Activated naive CD8-positive, alpha-beta T cell (primary cell): ENCODE measurements around the gene GAB2.
A peak's percentile ranks its signal among the peaks of the same experiment; 100 is the strongest.
"Not testable (repeated sequence)": the region's sequence is repeated elsewhere in the genome, so short reads cannot be mapped to it uniquely, and the experiment has no call there.

Source experiments
- H3K27ac Mint-ChIP-seq: one replicate; pipeline ENCODE4 v1.8.0; 2021; ENCODE audit warnings: mixed read lengths
- H3K27me3 Mint-ChIP-seq: one replicate; pipeline ENCODE4 v1.8.0; 2021; ENCODE audit warnings: mixed read lengths
- H3K36me3 Mint-ChIP-seq: one replicate; pipeline ENCODE4 v1.8.0; 2021; ENCODE audit warnings: mixed read lengths
- H3K4me1 Mint-ChIP-seq: one replicate; pipeline ENCODE4 v1.8.0; 2021; ENCODE audit warnings: low read depth, mixed read lengths
- H3K4me3 Mint-ChIP-seq: one replicate; pipeline ENCODE4 v1.8.0; 2021; ENCODE audit warnings: mild to moderate bottlenecking, mixed read lengths
- H3K9me3 Mint-ChIP-seq: one replicate; pipeline ENCODE4 v1.8.0; 2021; ENCODE audit warnings: low read depth, mixed read lengths

GAB2 gene

GRCh38 chr11:78293536-78293935, 124.1 kb downstream of the GAB2 start:
- no peaks in the 10 kb centered on the region for H3K27me3 Mint-ChIP-seq
- no peak overlapping the region for H3K27ac Mint-ChIP-seq
- no peaks in the 10 kb centered on the region for H3K36me3 Mint-ChIP-seq

GRCh38 chr11:78292109-78292803, 125.4 kb downstream of the GAB2 start:
- peak overlapping the region; percentile 58 for H3K27ac Mint-ChIP-seq

More at GRCh38 chr11:78293536-78293935, 124.1 kb downstream of the GAB2 start:
- peaks cover 23% of the 10 kb centered on the region for H3K4me1 Mint-ChIP-seq
- H3K4me3 Mint-ChIP-seq = no peak overlapping the region
- no peaks in the 10 kb centered on the region for H3K9me3 Mint-ChIP-seq

GRCh38 chr11:78291503-78292108, 126.0 kb downstream of the GAB2 start:
- Mint-ChIP-seq H3K4me3 (peak overlapping the region; percentile 11), H3K36me3 (no peaks in the 10 kb centered on the region), H3K4me1 (peaks cover 23% of the 10 kb centered on the region), H3K9me3 (no peaks in the 10 kb centered on the region), H3K27ac (peak overlapping the region; percentile 11), H3K27me3 (no peaks in the 10 kb centered on the region)

More at GRCh38 chr11:78292109-78292803, 125.4 kb downstream of the GAB2 start:
- Mint-ChIP-seq H3K27me3 (no peaks in the 10 kb centered on the region), H3K4me1 (peaks cover 23% of the 10 kb centered on the region), H3K4me3 (peak overlapping the region; percentile 2), H3K36me3 (no peaks in the 10 kb centered on the region), H3K9me3 (no peaks in the 10 kb centered on the region)

GRCh38 chr11:78290293-78291176, 127.1 kb downstream of the GAB2 start:
- Mint-ChIP-seq H3K27me3 (no peaks in the 10 kb centered on the region), H3K4me1 (peaks cover 23% of the 10 kb centered on the region), H3K9me3 (no peaks in the 10 kb centered on the region), H3K27ac (no peak overlapping the region), H3K36me3 (peaks cover 2% of the 10 kb centered on the region), H3K4me3 (no peak overlapping the region)

GRCh38 chr11:78289552-78290292, 127.9 kb downstream of the GAB2 start:
- Mint-ChIP-seq H3K27ac (no peak overlapping the region), H3K27me3 (no peaks in the 10 kb centered on the region), H3K4me3 (no peak overlapping the region)

GRCh38 chr11:78284260-78284659, 133.4 kb downstream of the GAB2 start:
- no peak overlapping the region for H3K4me3 Mint-ChIP-seq
- no peak overlapping the region for H3K27ac Mint-ChIP-seq
- peaks cover 2% of the 10 kb centered on the region for H3K36me3 Mint-ChIP-seq
- no peaks in the 10 kb centered on the region for H3K4me1 Mint-ChIP-seq
- no peaks in the 10 kb centered on the region for H3K27me3 Mint-ChIP-seq
- H3K9me3 Mint-ChIP-seq = no peaks in the 10 kb centered on the region

More at GRCh38 chr11:78289552-78290292, 127.9 kb downstream of the GAB2 start:
- Mint-ChIP-seq H3K9me3 (no peaks in the 10 kb centered on the region), H3K36me3 (peaks cover 2% of the 10 kb centered on the region), H3K4me1 (peaks cover 23% of the 10 kb centered on the region)

GRCh38 chr11:78282821-78283220, 134.8 kb downstream of the GAB2 start:
- H3K9me3 Mint-ChIP-seq = no peaks in the 10 kb centered on the region
- no peak overlapping the region for H3K27ac Mint-ChIP-seq
- no peaks in the 10 kb centered on the region for H3K4me1 Mint-ChIP-seq
- H3K4me3 Mint-ChIP-seq = no peak overlapping the region
- peaks cover 2% of the 10 kb centered on the region for H3K36me3 Mint-ChIP-seq
- no peaks in the 10 kb centered on the region for H3K27me3 Mint-ChIP-seq

GRCh38 chr11:78281511-78281910, 136.1 kb downstream of the GAB2 start:
- Mint-ChIP-seq H3K27ac (no peak overlapping the region), H3K4me1 (no peaks in the 10 kb centered on the region), H3K36me3 (peaks cover 2% of the 10 kb centered on the region), H3K27me3 (no peaks in the 10 kb centered on the region), H3K9me3 (no peaks in the 10 kb centered on the region), H3K4me3 (no peak overlapping the region)

- Mint-ChIP-seq H3K4me3 (no peak overlapping the region), H3K4me1 (no peaks in the 10 kb centered on the region), H3K27ac (no peak overlapping the region), H3K27me3 (no peaks in the 10 kb centered on the region), H3K36me3 (peaks cover 8% of the 10 kb centered on the region), H3K9me3 (no peaks in the 10 kb centered on the region)
Observed at GRCh38 chr11:78277314-78277994, 140.2 kb downstream of the GAB2 start.

- Mint-ChIP-seq H3K36me3 (peaks cover 14% of the 10 kb centered on the region), H3K4me3 (no peak overlapping the region), H3K4me1 (no peaks in the 10 kb centered on the region), H3K9me3 (peaks cover 6% of the 10 kb centered on the region), H3K27me3 (no peaks in the 10 kb centered on the region), H3K27ac (no peak overlapping the region)
Observed at GRCh38 chr11:78276311-78276710, 141.3 kb downstream of the GAB2 start.

- peaks cover 6% of the 10 kb centered on the region for H3K9me3 Mint-ChIP-seq
- no peak overlapping the region for H3K27ac Mint-ChIP-seq
- no peak overlapping the region for H3K4me3 Mint-ChIP-seq
- no peaks in the 10 kb centered on the region for H3K27me3 Mint-ChIP-seq
- H3K36me3 Mint-ChIP-seq = peaks cover 14% of the 10 kb centered on the region
- no peaks in the 10 kb centered on the region for H3K4me1 Mint-ChIP-seq
Observed at GRCh38 chr11:78274739-78275138, 142.9 kb downstream of the GAB2 start.

- H3K27me3 Mint-ChIP-seq, H3K4me1 Mint-ChIP-seq, H3K4me3 Mint-ChIP-seq, H3K9me3 Mint-ChIP-seq, H3K27ac Mint-ChIP-seq: not testable (repeated sequence)
- H3K36me3 Mint-ChIP-seq = peaks cover 14% of the 10 kb centered on the region
Observed at GRCh38 chr11:78272625-78273269, 144.9 kb downstream of the GAB2 start.

- H3K36me3 Mint-ChIP-seq = peaks cover 14% of the 10 kb centered on the region
- not testable (repeated sequence) for H3K27me3 Mint-ChIP-seq, H3K27ac Mint-ChIP-seq, H3K4me3 Mint-ChIP-seq, H3K9me3 Mint-ChIP-seq, H3K4me1 Mint-ChIP-seq
Observed at GRCh38 chr11:78271801-78272200, 145.8 kb downstream of the GAB2 start.

GRCh38 chr11:78270971-78271370, 146.6 kb downstream of the GAB2 start:
- Mint-ChIP-seq H3K27ac (no peak overlapping the region), H3K4me1 (no peaks in the 10 kb centered on the region), H3K9me3 (peaks cover 6% of the 10 kb centered on the region), H3K4me3 (no peak overlapping the region), H3K27me3 (no peaks in the 10 kb centered on the region), H3K36me3 (peaks cover 14% of the 10 kb centered on the region)
